Middle frontal gyrus (tissue), 1 donor: ENCODE data around the gene GPR39.
A peak's percentile ranks its signal among the peaks of the same experiment; 100 is the strongest.

Experiments used
- DNase-seq: peaks from one replicate; pipeline ENCODE4 v3.0.0-alpha.2; 2015; ENCODE audit warnings: low spot score; ENCODE audit errors: extremely low spot score

GPR39 gene

DNA sequence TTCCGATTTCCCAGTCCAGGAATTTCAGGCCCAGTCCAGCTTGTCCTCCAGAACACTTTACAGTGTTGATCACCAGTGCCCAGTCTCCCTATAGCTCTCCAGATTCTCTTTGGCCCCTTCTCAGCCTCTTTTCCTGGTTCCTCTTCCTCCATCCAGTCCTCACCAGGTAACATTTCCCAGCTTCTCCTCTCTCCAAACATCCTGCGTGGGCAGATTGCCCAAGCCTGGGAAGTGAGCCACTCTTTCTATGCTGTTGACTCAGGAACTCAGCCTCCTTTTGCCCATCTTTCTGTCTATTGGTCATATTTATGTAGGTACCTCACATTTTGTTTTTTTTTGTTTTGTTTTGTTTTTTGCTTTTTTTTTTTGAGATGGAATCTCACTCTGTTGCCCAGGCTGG is 144.0 kb downstream of the GPR39 start:
- DNase-seq, result no peak

DNA sequence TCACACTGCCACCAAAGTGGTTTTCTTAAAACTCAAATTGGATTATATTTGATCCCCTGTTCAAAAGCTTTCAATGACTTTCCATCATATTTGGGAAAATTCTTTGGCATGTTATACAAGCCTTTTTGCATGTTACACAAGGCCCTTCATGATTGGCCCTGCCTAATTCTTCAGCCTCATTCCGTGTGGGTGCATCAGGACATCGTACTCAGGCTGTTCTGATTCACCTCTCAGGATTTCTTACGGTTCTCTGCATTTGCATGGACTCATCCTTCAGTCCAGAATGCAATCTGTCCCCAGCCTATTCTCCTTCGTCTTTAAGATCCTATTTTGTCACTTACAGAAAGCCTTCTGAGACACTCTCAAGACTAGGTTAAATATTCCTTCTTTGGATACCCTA is 145.6 kb downstream of the GPR39 start:
- DNase-seq, result no peak

DNA sequence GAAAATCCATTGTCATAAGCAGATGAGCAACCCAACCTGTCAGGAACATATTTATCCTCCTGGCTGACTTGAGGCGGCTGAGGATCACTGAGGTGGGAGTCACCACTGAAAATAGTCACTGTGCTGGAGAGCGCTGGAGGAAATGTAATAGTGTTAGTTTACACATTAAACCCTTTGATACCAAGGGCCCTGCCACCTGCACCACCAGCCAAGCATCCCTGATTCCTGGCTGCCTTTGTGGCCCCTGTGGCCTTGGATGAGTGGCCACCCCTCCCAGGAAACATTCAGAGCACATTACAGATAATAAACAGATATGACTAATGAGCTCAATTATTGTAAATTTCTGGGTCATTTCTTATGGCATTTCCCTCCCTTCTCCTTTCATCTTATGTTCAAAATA is 147.5 kb downstream of the GPR39 start:
- DNase-seq, result no peak

DNA sequence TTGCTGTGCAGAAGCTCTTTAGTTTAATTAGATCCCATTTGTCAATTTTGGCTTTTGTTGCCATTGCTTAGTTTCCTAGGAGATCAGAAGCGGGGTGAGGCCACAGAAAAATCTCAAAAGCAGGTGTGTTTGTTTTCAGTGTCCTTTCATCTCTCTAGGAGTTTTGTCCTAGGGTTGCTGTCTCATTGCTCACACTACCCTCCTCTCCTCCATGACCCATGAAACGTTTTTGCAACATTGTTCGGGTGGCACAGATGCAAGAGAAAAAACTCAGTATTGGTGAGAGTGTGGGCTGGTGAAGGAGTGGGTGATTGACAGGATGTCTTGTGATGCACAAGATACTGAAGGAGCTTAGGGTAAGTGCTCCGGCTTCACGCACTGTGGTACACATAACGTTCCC is 149.8 kb downstream of the GPR39 start:
- DNase-seq, result no peak

DNA sequence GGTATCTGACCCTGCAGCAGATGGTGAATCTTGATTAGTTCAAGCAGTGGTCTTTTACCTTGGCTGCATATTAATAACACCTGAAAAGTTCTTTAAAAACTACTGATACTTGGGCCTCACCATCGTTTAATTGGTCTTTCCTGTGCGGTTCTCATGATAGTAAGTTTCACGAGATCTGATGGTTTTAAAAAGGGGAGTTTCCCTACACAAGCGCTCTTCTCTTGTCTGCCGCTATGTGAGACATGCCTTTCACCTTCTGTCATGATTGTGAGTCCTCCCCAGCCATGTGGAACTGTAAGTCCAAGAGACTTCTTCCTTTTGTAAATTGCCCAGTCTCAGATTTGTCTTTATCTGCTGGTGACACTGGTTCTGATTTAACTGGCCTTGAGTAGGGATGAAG is 151.1 kb downstream of the GPR39 start:
- DNase-seq, result no peak

DNA sequence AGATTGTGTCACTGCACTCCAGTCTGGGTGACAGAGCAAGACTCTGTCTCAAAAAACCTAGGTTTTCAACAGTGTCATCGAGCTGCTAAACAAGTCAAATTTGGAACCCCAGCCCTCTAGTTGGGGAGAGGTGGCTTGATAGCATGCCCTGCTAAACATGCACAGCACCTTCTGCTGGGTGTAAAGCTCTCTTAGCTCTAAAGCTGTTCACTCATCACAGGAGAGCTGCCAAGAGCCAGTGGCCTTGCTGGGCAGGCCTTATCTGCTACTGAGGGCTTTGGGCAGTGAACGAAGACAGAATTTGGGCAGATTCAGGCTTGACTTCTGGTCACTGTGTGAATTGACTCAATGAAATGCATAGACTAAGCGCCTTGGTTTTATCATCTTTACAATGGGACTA is 152.1 kb downstream of the GPR39 start:
- DNase-seq, result no peak

DNA sequence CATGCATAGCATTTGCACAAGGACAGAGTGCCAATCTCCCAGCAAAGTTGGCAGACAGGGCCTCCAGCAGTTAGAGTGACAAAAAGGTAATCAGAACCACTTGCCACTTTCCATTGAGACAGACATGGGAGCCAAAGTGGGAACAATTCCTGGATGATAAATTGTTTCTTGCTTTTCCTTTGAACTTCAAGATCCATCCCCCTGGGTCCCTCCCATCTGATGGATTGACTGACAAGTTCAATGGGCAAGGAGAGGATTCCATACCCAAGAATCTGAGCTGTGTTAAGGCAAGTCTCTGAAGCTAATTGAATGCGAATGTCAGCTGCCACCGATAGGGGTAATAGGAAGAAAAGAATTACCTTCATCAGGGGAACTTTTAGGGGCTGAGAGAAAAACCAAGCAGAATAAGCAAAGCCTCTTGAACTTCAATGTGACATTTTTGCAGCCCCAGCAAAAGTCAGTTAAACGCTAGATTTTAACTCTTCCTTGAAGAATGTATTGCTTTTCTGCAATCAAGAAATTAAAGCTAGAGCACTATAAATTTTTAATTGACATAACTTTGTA is 156.9 kb downstream of the GPR39 start:
- no peak for DNase-seq

DNA sequence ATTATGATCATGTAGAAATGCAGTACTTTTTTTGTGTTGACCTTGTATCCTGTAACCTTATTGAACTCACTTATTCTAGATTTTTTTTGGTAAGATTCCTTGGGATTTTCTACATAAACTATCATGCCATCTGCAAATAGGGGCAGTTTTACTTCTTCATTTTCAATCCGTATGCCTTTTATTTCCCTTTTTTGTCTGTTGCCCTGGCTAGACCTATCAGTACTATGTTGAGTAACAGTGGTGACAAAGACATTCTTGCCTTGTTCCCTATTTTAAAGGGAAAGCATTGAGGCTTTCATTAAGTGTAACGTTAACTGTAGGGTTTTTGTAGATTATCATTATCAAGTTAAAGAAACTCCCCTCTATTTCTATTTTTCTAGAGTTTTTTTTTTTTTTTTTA is 161.1 kb downstream of the GPR39 start:
- no peak for DNase-seq

DNA sequence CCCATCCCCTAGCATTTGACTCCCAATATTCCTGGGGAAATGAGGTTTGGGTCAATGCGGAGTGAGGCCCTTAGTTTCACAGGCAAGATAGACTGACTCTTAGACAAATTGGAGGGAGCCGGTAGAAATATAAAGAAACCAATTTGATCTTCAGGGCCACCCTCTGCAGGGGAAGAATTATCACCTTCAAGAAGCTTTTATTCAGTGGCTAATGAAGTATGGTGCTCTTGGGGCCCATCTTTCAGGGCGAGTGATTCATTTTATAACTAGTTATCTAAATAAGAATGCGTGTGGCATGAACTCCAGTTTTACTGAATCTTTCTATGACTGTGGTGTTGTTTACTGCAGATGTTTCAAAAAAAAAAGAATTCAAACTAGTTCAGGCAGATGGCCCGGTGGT is 165.0 kb downstream of the GPR39 start:
- no peak for DNase-seq

DNA sequence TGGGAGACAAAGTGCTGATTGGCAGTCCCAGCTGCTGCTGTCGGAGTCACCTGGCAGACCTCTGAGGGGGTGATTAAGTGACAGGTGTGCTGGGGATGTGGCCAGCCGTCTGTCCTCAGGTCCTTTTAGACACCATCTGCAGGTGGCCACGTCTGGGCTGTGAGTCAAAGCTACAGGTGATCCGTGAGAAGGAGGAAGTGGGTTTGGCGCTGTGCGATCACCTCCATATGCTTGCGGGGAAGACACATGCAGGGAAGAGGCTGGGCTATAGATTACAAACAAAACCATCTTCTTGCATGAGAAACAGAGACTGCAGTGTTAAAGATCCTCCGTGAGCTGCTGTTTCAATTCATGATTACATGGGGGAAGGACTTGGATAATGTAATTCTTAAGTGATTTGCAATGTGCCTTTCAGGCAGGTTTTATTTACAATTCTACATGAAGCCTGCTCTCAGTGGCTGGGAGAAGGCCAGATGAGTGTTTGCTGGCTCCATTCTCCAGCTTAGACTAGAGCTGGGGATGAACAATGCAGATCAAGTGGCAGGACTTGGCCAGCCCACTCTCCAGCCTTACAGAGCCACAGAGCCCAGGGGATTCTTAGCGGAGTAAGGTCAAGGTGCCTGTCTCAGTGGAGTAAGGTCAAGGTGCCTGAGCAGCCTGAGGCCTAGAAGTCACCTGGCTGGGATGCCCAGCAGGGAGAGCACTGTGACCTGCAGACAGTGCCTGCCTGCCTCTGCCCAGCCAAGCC is 165.6 kb downstream of the GPR39 start:
- DNase-seq, result no peak

DNA sequence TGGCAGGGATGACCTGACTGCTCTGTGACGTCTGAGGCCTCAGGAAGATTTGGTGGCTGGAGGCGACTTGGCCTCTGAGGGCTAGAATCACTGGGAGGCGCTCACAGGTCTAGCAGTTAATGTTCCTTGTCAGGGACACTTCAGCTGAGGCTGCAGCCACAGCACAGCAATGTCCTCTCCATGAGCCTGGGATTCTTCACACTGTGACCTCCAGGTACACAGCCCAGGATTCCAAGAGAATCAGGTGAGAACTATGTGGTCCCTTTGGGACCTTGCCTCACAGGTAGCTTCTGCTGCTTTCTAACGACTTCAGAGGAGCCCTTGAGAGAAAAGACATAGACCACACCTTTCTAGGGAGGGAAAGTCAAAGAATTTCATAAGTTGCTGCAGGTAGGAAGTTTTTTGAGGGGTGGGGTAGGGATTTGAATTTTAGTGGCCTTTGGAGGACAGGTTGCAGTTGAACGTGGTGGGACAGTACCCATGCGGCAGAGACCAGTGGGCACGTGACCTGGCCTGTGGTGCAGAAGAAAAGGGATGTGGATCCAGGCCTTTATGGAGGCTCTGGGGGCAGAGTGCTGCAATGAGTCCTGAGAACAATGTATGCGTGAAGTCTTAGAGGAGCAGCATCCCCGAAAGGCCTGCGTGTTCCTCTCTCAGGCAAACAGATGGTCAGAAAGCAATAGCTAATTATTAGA is 167.2 kb downstream of the GPR39 start:
- no peak for DNase-seq

DNA sequence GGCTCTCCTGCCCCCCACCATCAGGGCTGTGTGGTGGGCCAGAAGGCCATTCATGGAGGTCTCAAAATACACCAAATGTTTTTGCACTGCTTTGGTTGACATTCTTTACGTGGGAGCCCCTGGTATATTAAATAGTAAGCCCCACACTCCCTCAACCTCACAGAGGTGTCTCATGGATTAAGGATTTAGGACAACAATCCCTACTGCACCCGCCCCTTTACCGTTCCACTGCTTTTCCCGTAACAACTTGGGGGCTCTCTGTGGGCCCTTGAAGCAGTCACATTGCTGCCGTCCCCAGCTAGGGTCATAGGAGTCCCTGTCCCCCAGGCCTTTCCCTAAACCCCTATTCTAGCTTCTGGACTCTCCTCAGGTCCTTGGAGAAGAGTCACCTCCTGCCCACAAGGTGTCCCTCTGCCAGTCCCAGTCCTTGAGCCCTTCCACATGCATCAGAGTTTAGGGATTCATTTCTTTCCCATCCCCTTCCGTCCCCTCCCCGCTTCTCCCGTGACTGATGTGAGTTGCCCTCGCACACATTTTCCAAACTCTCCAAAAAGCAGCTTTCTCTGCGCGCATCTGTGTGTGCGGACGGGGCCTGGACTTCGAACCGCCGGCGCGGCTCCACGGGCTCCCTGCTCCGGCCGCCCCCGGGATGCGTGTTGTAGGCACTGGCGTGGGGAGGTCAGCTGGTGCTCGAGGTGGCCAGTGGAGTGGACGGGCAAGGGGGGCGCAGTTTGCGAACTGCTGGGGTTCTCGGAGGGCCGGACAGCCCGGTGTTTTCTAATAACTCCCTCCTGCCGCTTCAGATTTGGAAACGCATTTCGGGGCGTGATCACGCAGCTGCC is 168.6 kb downstream of the GPR39 start:
- no peak for DNase-seq

DNA sequence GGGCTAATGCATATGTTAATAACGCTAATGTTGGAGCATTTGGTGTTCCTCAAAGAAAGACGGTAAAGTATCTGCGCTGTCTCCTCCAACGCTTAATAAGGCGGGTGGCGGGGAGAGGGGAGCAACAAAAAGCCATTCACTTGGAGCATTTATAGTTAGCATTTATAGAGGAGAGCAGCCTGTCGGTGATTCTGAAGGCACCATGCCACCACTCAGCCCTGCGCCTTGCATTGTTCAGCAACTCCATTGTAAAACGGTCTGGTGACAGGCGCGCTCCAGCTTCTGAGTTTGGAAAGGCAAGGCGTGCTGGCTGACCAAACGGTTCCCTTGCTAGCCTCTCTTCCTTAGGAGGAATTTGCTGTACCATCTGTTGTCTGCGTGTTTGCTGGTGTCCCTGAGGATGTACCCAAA is 169.5 kb downstream of the GPR39 start:
- DNase-seq, result peak; percentile 14

DNA sequence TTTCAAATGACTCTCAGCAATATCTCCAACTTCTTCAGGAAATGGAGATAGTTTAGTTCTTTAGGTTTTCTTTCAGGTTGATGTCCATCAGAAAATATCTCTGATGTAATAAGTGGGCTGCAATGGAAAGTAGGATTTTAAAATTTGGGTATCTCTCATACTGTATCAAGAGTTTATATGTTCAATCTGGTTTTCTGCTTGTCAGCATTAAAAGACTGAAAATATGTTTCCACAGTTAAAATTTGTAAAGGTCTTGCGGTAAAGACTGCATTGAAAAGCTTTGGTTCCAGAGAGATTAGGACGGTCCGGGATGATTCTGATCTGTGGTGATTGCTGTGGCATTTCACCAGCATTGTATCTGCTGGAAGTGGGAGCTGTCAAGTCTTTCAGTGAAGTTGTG is 170.2 kb downstream of the GPR39 start:
- DNase-seq, result no peak

DNA sequence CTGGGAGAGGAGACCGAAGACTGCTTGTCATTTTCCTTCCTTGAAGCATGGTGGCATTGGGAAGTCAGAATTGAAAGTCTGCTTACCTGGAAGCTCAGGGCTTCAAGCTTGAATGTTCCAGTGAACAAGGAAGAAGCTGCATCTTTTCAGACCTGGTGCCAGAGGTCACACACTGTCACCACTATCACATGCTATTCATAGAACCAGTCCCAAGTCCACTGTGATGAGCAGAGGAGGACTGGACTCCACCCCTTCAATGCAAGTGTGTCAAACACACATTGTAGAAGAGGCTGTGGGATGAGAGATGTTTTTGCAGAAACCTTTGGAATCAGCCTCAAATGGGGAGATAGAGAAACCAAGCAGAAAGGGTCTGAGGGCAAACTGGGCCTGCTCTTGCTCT is 172.0 kb downstream of the GPR39 start:
- DNase-seq, result no peak

DNA sequence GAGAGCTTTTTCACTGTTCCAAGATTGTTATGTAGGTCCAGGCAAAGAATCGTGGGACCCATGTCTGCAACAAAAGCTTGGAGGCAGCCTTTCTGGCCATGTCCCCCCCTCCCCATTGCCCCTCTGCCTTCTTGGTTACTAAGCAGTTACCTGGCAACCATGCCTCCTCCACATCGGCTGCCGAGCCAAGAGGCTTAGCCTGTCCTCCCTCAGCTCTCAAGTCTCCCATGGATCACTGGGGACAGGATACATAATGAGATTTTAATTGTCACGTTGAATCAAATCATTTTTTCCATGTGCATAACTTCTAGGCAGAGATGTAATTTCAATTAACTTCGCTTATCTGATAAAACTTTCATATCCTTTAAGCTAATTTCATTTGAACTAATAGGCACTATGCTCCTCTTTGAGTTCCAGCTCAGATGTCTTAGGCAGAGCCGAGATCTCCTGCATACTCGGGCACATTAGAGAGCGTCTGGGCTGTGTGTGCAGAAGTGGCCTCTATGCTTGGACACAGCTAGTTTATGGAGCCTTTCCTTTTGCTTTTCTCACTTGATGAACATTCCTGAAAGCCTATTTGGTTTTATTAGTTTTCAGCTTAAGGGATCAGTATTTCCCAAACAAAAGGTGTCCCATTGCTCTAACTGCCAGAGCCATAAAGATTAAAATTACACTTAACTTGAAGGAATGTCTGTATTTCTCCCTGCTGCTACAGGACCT is 172.7 kb downstream of the GPR39 start:
- DNase-seq, result no peak

DNA sequence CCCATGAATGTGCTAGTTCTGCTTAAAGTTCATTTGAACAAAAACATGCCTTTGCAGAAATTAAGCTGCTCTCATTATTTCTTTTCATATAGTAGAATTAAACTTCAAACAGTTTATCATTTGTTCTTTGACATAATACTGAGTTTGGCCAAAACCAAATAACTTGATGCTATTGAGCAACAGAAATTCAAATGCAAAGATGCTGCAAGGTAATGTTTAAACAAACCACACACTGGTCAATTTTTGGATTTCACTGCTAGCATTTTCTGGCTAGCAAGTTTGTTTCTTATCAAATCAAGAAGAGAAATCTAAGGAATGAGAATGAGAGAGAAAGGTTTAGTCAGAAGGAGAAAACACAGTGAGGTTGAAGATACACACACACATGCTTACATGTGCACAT is 173.4 kb downstream of the GPR39 start:
- no peak for DNase-seq

DNA sequence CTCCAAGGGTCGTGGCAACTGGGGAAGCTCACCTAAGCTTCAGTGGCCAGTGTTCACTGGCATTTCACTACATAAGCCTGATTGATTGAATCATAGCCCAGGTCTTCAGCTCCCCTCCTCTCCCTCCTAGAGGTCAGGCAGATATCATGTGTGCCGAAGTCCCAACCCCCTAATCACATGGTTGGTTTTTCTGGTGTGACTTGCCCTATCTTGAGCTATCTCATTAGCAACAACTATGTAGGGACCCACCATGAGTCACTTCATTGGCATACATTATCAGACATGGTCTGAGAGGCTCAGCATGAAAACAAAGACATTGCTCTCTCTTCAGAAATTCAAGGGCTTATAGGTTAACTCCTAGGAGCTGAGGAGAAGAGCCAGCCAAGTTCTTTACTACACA is 176.6 kb downstream of the GPR39 start:
- DNase-seq, result no peak

DNA sequence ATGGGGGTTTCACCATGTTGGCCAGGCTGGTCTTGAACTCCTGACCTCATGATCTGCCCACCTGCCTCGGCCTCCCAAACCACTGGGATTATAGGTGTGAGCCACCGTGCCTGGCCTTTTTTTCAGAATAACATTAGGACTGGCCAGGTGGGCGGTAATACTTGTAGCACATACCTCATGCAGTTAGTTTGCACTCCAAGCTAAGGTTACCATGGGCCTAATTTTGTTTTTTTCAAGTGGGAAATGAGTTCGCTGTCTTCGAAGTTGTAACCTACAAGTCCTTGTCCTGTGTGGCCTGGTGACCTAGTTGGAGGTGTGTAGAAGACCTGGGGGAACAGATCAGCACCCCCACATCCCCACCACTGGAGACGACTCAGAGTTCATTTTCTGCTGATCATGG is 178.6 kb downstream of the GPR39 start:
- DNase-seq, result no peak

DNA sequence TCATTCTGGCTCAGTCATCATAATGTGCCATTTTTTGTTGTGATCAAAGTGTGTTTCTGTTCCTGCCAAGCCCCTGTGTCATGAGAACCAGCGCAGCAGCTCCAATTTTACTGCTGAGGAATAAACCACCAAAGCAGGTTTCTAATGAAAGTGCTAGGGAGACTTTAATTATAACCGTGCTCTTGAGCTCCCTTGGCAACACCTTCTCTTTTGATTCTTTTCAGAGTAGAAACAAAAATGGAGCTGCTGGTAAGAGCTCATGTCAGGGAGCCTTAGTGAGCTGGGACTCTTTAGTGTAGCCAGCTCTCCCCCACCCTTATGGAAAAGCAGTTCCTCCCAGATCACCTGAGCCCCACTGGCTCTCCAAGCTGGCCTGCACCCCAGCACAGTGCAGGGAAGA is 179.1 kb downstream of the GPR39 start:
- DNase-seq, result no peak

DNA sequence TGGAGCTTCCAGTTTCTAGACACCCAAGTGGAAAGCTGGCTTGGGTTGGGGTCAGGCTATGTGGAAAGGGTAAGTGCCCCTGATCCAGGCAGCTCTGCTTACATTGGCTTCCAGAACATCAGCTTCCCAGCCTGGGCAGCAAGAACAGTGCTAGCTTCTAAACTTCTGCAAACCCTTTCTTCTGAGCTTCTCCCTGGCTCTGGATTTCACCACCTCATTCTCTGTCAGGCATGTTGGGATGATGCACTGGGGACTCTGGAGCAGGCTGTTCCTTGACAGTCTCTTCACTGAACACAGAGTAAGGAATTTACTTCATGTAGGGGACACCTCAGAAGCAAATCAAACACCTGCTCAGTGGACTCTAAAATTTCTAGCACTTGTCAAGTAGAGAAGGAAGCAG is 180.6 kb downstream of the GPR39 start:
- no peak for DNase-seq
